GM13976 (cell line): ENCODE data around the gene DNAJC15.

ENCODE experiments used
- DNase-seq: peaks from one replicate; pipeline ENCODE4 v3.0.0; 2012; ENCODE audit warnings: low spot score
- in situ Hi-C: fragments of 300-500 bp; cut with MboI; formaldehyde crosslinking; loops from one replicate; pipeline ENCODE4 v1.12.0; 2022; ENCODE audit warnings: low sequenced_read_pairs, mixed read lengths, inconsistent platforms; ENCODE audit not compliant: unreplicated experiment
- TF ChIP-seq, protein P1 (sequence below): IDR thresholded peaks from 2 replicates; pipeline ENCODE4 v1.5.1; 2012; ENCODE audit warnings: borderline replicate concordance, mild to moderate bottlenecking; ENCODE audit not compliant: insufficient read depth; ENCODE audit errors: extremely low read depth, missing control alignments, control extremely low read depth

DNAJC15 gene

DNA sequence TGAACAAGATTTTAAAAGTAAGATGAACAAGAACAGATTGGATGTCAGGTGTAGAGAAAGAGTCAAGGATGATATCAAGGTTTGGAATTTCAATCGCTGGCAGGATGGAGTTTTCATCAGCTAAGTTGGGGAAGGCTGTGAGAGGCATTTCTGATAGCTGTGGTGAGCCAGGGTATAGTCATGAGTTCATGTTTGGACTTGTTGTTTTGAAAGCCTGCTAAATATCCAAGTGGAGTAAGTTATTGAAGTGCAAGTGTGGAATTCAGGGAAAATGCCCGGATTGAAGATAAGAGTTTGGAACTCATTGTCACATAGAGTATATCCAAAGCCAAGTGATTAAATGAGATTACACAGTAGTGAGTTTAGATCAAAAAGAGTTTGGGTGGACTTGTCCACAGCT, 20.4 kb upstream of the DNAJC15 start:
- in situ Hi-C loops: no loop called here
- TF ChIP-seq, protein P1, sequence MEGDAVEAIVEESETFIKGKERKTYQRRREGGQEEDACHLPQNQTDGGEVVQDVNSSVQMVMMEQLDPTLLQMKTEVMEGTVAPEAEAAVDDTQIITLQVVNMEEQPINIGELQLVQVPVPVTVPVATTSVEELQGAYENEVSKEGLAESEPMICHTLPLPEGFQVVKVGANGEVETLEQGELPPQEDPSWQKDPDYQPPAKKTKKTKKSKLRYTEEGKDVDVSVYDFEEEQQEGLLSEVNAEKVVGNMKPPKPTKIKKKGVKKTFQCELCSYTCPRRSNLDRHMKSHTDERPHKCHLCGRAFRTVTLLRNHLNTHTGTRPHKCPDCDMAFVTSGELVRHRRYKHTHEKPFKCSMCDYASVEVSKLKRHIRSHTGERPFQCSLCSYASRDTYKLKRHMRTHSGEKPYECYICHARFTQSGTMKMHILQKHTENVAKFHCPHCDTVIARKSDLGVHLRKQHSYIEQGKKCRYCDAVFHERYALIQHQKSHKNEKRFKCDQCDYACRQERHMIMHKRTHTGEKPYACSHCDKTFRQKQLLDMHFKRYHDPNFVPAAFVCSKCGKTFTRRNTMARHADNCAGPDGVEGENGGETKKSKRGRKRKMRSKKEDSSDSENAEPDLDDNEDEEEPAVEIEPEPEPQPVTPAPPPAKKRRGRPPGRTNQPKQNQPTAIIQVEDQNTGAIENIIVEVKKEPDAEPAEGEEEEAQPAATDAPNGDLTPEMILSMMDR: no peak
- DNase-seq: no peak

GRCh38 chr13:43003729-43004128, 19.7 kb upstream of the DNAJC15 start:
- no peak for DNase-seq
- in situ Hi-C loops: no loop called here

DNA sequence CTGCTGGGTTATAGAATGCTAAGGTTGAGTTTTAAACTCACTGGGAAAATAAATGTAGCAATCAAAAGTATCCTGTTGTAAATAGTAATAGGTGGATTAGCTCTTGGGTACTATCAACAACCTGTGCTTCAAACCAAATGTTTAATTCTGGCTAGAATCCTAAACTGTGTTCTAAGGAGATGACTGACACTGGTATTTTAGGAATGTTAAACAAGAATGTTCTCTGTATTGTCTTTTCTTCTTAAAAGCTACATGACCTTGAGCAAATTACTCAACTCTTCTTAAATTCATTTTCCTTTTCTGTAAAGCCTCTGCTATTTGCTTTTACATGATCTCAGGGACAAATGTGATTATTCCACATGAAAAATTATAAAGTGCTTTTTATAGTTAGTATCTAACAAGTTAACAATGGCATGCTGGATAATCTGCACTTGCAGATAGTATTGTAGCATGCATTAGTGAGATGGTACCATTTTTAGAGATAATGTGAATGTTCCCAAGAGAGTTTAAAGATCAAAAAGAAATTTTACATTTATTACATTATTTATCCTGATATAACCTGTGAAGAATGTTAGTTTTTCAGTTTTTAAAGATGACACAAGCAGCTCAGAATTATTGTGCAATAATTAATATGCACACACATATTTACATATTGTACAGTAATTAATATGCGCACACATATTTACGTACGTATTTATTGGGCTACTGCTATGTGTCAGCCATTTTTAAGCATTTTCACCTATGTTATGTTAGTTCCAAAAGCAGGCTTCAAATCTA, 17.7 kb upstream of the DNAJC15 start:
- in situ Hi-C loops: no loop called here
- TF ChIP-seq, protein P1: no peak
- no peak for DNase-seq

More at GRCh38 chr13:43003729-43004128, 19.7 kb upstream of the DNAJC15 start:
- TF ChIP-seq, protein P1: no peak

GRCh38 chr13:43006893-43007631, 16.3 kb upstream of the DNAJC15 start:
- in situ Hi-C loops: no loop called here
- TF ChIP-seq, protein P1: no peak
- DNase-seq: no peak

DNA sequence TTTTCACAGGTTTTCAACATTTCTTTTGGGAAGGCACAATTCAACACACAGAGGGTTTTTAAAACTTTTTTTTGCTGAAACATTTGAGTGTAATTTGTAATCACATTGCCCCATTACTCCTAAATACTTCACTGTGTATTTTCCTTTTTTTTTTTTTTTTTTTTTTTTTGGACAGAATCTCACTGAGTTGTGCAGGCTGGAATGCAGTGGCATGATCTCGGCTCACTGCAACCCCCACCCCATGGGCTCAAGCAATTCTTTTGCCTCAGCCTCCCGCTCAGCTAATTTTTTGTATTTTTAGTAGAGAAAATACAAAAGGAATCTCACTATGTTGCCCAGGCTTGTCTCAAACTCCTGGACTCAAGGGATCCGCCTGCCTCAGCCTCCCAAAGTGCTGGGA, 14.8 kb upstream of the DNAJC15 start:
- no peak for DNase-seq
- TF ChIP-seq, protein P1: no peak
- in situ Hi-C loops: no loop called here

GRCh38 chr13:43009506-43009905, 13.9 kb upstream of the DNAJC15 start:
- DNase-seq: no peak
- in situ Hi-C loops: no loop called here
- TF ChIP-seq, protein P1: no peak
